Measurements from ENCODE around the gene DERA.
"Not testable (repeated sequence)": the region's sequence is repeated elsewhere in the genome, so short reads cannot be mapped to it uniquely, and the experiment has no call there.

The DERA gene

GRCh38 chr12:15963271-15963670 lies 52.1 kb downstream of the DERA start:
- DNase-seq (ENCODE audit: low read depth), result no peak

DNA sequence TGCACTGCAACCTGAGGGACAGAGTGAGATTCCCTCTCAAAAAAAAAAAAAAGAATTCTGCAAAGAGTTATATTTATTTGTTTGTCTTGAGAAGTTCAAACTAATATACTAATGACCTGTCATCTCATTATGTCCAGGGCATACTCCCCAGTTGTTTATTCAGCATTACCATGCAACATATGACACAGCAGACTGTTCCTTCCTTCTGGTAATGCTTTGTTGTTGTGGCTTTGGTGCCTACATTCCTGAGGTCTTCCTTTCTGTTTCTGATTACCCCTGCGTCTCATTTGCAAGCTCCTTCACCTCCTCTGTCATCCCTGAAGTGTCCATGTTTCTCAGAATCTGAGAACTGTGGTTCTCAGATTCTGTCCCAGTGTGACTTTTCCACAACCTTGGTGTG lies 55.3 kb downstream of the DERA start:
- DNase-seq (ENCODE audit: low read depth), result no peak

- DNase-seq (ENCODE audit: low read depth), result not testable (repeated sequence)
These were observed 55.9 kb downstream of the DERA start for GRCh38 chr12:15967053-15967452.

GRCh38 chr12:15971211-15971610 lies 60.1 kb downstream of the DERA start:
- DNase-seq (ENCODE audit: low read depth), result no peak

DNA sequence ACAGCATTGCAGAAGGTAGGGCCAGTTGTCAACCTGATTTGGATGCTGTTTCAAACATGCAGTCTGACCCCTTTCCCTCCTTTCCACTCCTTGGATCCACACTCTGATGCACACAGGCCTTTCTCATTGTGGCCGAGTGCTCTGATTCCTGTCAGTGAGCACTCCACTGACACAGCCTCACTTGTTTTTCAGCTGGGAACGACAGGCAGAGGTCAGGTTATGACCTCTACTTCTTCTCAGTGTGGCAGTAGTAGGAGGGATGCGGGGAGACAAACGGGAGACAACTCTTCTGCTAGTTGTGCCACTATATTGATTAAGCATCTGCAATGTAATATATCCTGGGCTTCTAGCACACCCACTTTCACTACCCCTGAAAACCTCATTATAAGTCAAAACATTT lies 61.8 kb downstream of the DERA start:
- DNase-seq (ENCODE audit: low read depth), result no peak

DNA sequence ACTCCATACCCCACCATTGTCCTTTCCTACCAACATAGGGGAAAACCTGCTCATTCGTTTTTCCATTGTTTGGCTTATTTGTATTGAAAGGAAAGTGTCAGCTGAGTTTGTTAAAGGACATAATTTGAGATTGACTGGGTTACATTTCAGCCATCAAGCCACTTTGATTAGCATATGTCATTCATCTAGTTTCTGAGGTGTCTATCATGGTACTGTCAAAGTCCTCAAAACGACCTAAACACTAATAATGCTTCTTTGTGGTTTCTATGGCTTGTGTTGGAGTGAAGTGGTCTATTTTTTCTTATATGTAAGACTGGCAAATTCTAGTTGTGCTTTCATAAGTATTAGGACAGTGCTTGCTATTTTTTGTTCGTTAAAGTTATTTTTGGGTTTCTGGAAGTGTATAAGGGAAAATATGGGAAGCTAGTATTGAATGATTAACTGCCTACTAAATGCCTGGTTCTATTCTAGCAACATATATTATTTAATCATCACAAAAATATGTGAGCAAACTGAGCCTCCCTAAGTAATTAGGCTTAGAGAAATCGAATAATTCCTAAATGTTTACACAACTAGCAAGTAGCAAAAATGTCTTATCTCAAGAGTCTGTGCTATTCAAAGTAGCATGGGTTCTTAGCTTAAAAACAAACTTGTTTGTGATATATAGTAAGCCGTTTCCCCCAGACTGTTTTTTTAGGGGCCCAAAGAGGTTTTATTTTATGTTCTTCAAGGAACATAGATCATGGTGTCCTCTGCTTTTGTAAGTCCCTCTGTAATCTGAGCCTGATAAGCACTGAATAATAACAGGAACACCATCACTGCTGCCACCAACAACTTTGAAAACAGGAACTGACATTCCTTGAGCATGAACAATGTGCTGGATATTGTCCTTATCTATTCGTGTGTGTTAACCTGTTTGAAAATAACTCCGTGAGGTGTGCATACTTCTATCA lies 67.1 kb downstream of the DERA start:
- no peak for DNase-seq (ENCODE audit: low read depth)

- DNase-seq (ENCODE audit: low read depth), result no peak
These were observed 68.3 kb downstream of the DERA start for GRCh38 chr12:15979096-15980092.

GRCh38 chr12:15982071-15982470 lies 70.9 kb downstream of the DERA start:
- DNase-seq (ENCODE audit: low read depth), result no peak

DNA sequence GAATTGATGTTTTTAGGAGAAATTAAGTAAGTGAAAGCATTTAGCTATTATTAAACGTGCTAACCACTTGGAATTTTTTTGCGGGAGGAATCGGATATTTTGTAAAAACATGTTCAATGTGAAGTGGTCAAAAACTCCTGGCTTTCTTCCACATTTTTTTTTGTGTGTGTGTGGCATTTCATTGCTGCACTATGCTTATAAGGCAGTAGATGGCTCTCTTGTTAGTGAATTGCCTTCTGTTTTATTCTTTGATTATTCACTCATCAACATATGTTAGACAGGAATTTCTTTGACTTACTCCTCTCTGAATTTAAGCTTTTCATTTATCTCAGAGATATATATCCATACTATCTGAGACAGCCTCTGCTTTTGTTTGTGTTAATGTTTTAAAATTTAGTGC lies 71.3 kb downstream of the DERA start:
- DNase-seq (ENCODE audit: low read depth), result no peak

- no peak for DNase-seq (ENCODE audit: low read depth)
These were observed 71.8 kb downstream of the DERA start for GRCh38 chr12:15982921-15983320.

DNA sequence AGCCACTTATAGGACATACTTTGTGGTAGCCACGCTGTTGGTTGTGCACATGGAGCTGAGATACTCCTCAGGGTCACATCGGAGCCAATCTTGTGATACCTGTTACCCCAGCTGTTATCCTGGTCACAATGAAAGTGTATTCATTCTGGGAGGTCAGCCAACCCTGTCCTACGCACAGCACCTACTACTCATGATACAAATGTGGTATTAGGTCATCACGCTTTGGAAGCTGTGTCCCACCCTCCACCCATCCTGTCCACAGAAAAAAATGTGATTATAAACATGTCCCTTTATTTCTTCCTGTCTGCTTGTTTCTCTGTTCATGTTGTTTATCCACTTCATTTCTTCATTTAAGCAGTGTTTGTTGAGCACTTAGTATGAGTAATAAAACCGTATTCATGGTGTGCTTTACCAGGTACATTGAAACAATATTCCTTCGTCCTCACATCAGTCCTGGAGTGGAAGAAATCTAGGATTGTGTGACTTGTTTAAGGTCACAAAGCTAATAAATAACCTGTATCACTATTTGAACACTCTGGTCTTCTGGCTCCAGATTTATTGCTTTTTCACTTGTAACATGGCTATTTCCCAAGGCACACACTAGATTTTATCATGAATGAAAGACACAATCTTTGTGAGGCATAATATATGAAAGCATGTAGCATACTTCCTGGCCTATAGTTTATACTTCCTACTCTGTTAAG lies 73.1 kb downstream of the DERA start:
- no peak for DNase-seq (ENCODE audit: low read depth)

DNA sequence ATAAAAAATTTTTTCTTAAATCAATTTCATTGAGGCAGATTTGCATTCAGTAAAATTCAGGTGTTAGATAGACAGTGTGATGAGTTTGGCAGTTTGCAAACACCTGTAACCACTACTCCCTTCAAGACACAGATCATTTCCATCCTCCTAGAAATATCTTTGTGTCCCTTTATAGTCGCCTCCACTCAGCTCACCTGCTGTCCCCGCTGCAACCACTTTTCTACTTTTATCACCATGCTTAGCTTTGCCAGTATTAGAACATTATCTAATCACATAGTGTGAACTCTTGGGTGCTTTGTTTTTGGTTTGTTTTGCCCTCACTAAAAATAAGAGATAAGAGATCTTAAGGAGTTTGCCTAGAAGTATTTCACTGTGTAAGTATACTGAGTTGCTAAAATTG lies 73.8 kb downstream of the DERA start:
- no peak for DNase-seq (ENCODE audit: low read depth)

GRCh38 chr12:15987696-15988095 lies 76.6 kb downstream of the DERA start:
- no peak for DNase-seq (ENCODE audit: low read depth)

- DNase-seq (ENCODE audit: low read depth), result no peak
These were observed 78.0 kb downstream of the DERA start for GRCh38 chr12:15988983-15989755.

DNA sequence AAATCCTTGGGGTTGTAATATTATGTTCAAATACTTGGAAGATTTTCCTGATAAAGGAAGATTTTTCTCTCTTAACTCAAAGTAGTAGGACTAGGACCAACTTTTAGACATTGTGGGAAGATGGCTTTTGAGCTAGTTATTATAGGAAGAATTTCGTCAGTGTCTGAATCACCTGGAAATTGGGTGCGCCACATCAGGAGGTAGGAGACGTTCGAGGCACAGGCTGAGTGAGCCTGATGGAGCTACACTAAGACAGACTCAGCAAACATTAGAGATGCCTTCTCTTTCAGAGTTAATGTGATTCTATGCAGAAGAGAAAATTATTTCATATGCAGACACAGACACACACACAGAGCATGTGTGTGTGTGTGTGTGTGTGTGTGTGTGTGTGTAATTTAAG lies 84.7 kb downstream of the DERA start:
- DNase-seq (ENCODE audit: low read depth), result no peak

- DNase-seq (ENCODE audit: low read depth), result no peak
These were observed 85.1 kb downstream of the DERA start for GRCh38 chr12:15996254-15996653.

GRCh38 chr12:15996948-15997347 lies 85.8 kb downstream of the DERA start:
- DNase-seq (ENCODE audit: low read depth), result no peak

- no peak for DNase-seq (ENCODE audit: low read depth)
These were observed 86.8 kb downstream of the DERA start for GRCh38 chr12:15997910-15998309.

GRCh38 chr12:16002880-16003279 lies 91.7 kb downstream of the DERA start:
- DNase-seq (ENCODE audit: low read depth), result no peak

GRCh38 chr12:16003460-16003859 lies 92.3 kb downstream of the DERA start:
- DNase-seq (ENCODE audit: low read depth), result no peak

- DNase-seq (ENCODE audit: low read depth), result no peak
These were observed 95.6 kb downstream of the DERA start for GRCh38 chr12:16006752-16007151.
